Muscle layer of duodenum (tissue), 2 donors: ENCODE results near the gene SNRNP35.
"Not testable (repeated sequence)": the region's sequence is repeated elsewhere in the genome, so short reads cannot be mapped to it uniquely, and the experiment has no call there.

Experiments
- H3K27ac ChIP-seq: one replicate; pipeline ENCODE4 v1.7.0; 2013; ENCODE audit warnings: mild to moderate bottlenecking, low read length
- H3K27me3 ChIP-seq: one replicate; pipeline ENCODE4 v1.7.0; 2013; ENCODE audit warnings: low read depth, mild to moderate bottlenecking, control low read depth, low read length
- H3K36me3 ChIP-seq, 2 donors: one replicate each; pipeline ENCODE4 v1.7.0; 2013; ENCODE audit warnings: low read length in 2 of 2, control low read depth in 1 of 2, mild to moderate bottlenecking in 1 of 2; ENCODE audit not compliant: insufficient read depth in 2 of 2, control insufficient read depth in 1 of 2
- H3K4me1 ChIP-seq, 2 donors: one replicate each; pipeline ENCODE4 v1.7.0; 2013; ENCODE audit warnings: low read length in 2 of 2, mild to moderate bottlenecking in 2 of 2, control low read depth in 1 of 2, moderate library complexity in 1 of 2; ENCODE audit not compliant: insufficient read depth in 2 of 2, control insufficient read depth in 1 of 2
- H3K4me3 ChIP-seq, 2 donors: one replicate each; pipeline ENCODE4 v1.7.0; 2013; ENCODE audit warnings: low read length in 2 of 2, low read depth in 1 of 2, mild to moderate bottlenecking in 1 of 2
- H3K9me3 ChIP-seq, 2 donors: one replicate each; pipeline ENCODE4 v1.7.0; 2013; ENCODE audit warnings: low read length in 2 of 2, control low read depth in 1 of 2, mild to moderate bottlenecking in 1 of 2; ENCODE audit not compliant: control insufficient read depth in 1 of 2
- donor health status: healthy.

Gene SNRNP35

GRCh38 chr12:123491481-123491880, 33.5 kb downstream of the SNRNP35 start:
- no peaks in the 10 kb centered on the region for H3K4me1 ChIP-seq
- H3K9me3 ChIP-seq: no peaks in the 10 kb centered on the region
- no peak overlapping the region for H3K4me3 ChIP-seq
- no peak overlapping the region for H3K27ac ChIP-seq
- no peaks in the 10 kb centered on the region for H3K27me3 ChIP-seq
- H3K36me3 ChIP-seq: peaks cover 3 to 14% of the 10 kb centered on the region in 2 donors

GRCh38 chr12:123492339-123493039, 34.5 kb downstream of the SNRNP35 start:
- H3K36me3 ChIP-seq: peaks cover 9 to 21% of the 10 kb centered on the region in 2 donors
- not testable (repeated sequence) for H3K4me1 ChIP-seq, H3K4me3 ChIP-seq, H3K27me3 ChIP-seq, H3K9me3 ChIP-seq, H3K27ac ChIP-seq

- H3K4me1 ChIP-seq: no peaks in the 10 kb centered on the region
- peaks cover 14 to 35% of the 10 kb centered on the region in 2 donors for H3K36me3 ChIP-seq
- no peaks in the 10 kb centered on the region for H3K27me3 ChIP-seq
- H3K9me3 ChIP-seq: no peaks in the 10 kb centered on the region
- H3K27ac ChIP-seq: no peak overlapping the region
- no peak overlapping the region for H3K4me3 ChIP-seq
Measured at GRCh38 chr12:123494124-123494851, 36.3 kb downstream of the SNRNP35 start.

DNA sequence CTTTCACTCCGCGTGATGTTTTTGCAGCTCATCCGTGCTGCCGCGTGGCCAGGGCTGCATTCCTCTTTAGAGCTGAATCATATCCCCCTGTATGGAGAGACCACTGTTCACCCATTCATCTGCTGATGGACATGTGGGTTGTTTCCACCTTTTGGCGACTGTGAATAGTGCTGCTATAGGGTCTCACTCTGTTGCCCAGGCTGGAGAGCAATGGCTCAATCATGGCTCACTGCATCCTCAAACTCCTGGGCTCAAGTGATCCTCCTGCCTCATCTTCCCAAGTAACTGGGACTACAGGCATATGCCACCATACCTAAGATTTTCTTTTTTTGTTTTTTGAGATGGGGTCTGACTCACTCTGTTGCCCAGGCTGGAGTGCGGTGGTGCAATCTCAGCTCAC, 39.1 kb downstream of the SNRNP35 start:
- Histone ChIP-seq H3K36me3 (peaks cover 14 to 27% of the 10 kb centered on the region in 2 donors), H3K4me1 (no peaks in the 10 kb centered on the region), H3K27me3 (no peaks in the 10 kb centered on the region), H3K27ac (no peak overlapping the region), H3K4me3 (no peak overlapping the region), H3K9me3 (no peaks in the 10 kb centered on the region)

DNA sequence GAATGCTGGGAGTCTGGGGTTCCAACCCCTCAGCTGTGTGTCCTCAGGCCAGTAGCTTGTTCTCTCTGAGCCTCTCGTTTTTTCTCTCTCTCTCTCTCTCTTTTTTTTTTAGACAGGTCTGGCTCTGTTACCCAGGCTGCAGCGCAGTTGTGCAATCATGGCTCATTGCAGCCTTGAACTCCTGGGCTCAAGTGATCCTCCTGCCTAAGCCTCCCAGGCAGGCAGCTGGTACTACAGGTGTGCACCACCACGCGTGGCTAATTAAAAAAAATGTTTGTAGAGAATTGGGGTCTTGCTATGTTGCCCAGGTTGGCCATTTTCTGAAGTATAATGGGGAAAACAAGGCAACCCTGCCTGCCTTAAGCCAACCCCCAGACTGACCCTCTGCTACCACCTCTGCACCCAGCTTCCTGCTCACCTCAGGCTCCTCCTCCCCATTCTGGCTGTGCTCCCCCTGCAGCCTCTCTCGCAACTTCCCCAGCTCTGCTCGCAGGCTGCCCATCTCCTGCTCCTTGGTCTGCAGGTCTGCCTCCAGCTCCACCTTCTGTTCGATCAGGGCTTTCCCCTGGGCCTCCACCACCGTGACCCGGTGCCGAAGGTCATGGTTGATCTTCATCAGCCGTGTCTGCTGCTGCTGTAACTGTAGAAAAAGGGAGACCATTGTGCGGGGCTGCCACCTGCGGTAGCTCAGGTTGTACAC, 40.3 kb downstream of the SNRNP35 start:
- H3K9me3 ChIP-seq: no peaks in the 10 kb centered on the region
- H3K4me1 ChIP-seq: no peaks in the 10 kb centered on the region
- H3K27me3 ChIP-seq: no peaks in the 10 kb centered on the region
- H3K36me3 ChIP-seq: peaks cover 14 to 27% of the 10 kb centered on the region in 2 donors
- no peak overlapping the region for H3K4me3 ChIP-seq
- H3K27ac ChIP-seq: no peak overlapping the region

DNA sequence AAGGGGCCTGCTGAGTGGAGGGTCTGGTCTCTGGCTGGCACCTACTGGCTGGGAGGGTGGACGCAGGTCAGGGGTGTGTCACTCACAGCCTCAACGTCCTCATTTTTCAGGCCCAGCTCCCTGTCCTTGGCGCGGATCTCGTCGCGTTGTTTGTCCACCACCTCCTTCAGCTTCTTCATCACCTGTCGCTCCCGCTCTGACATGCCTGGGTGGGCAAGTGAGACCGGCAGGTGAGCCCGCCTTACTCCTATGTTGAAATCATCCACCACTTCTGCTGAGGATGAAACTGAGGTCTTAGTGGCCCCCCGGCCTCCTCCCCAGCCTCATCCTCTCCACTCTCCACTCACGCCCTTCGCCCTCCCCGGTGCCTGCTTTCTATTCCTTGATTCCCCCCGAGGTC, 41.4 kb downstream of the SNRNP35 start:
- Histone ChIP-seq H3K4me1 (no peaks in the 10 kb centered on the region), H3K4me3 (no peak overlapping the region), H3K36me3 (peaks cover 14 to 27% of the 10 kb centered on the region in 2 donors), H3K27ac (no peak overlapping the region), H3K9me3 (no peaks in the 10 kb centered on the region), H3K27me3 (no peaks in the 10 kb centered on the region)

DNA sequence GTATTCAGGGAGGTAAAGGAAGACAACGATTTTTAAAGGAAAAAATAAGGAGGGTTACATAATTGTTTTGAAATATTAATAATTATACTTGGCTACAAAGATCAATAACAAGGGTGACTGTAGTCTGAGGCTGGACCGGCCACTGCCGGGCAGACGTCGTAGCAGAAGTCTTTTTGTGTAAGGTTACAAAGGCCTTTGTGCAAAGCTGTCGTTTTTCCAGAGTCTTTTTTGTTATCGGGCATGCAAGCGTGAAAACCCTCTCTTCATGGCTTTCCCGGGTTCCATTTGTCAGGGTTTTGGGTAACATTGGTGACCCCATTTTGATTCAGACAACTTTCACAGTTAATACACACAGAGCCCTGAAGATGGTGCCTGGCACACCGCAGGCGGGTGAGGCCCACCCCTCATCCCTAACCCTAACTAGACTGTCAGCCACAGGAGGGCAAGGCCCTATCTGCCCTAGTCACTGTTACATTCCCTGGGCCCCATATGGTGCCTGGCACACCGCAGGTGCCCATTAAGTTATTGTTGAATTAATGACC, 44.3 kb downstream of the SNRNP35 start:
- Histone ChIP-seq H3K9me3 (no peaks in the 10 kb centered on the region), H3K4me1 (no peaks in the 10 kb centered on the region), H3K27ac (no peak overlapping the region), H3K27me3 (no peaks in the 10 kb centered on the region), H3K36me3 (peaks cover 5 to 30% of the 10 kb centered on the region in 2 donors), H3K4me3 (no peak overlapping the region)

DNA sequence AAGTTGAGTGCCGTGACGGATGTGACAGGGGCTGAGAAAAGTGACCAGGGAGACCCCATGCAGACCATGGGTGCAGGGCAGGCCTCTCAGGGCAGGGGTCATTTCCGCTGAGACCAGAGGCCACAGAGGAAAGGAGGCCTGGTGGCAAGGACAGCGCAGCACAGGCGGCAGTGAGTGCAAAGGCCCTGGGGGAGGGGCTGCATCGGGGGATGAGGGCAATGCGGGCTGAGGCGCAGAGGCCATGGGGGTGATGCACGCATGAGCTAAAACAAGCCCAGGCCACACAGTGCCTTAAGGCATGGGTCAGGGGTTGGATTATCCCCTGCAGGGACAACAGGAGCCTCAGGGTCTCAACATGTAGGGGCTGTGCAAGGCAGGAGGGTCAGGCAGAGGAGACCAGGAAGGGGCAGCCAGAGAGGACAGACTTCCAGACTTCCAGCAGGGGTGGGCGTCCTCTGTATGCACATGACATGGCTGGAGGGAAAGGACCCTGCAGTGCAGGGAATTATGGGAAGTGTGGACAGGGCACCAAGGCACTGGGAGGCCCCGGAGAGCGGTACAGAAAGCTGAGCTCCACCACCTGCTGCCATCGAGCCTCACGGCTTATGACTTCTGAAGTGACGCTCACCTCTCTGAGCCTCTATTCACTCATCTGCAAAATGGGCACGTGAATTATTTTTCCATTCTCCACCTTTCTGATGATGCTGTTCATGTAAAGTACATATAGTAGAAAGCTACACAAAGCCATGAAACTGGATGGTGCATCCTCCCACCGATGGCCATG, 48.3 kb downstream of the SNRNP35 start:
- H3K4me1 ChIP-seq: no peaks in the 10 kb centered on the region
- no peaks in the 10 kb centered on the region for H3K9me3 ChIP-seq
- H3K27ac ChIP-seq: no peak overlapping the region
- no peak overlapping the region for H3K4me3 ChIP-seq
- no peaks in the 10 kb centered on the region for H3K27me3 ChIP-seq
- H3K36me3 ChIP-seq: peaks cover 0 to 22% of the 10 kb centered on the region in 2 donors

- no peaks in the 10 kb centered on the region for H3K27me3 ChIP-seq
Measured at GRCh38 chr12:123506843-123507236, 48.9 kb downstream of the SNRNP35 start.

DNA sequence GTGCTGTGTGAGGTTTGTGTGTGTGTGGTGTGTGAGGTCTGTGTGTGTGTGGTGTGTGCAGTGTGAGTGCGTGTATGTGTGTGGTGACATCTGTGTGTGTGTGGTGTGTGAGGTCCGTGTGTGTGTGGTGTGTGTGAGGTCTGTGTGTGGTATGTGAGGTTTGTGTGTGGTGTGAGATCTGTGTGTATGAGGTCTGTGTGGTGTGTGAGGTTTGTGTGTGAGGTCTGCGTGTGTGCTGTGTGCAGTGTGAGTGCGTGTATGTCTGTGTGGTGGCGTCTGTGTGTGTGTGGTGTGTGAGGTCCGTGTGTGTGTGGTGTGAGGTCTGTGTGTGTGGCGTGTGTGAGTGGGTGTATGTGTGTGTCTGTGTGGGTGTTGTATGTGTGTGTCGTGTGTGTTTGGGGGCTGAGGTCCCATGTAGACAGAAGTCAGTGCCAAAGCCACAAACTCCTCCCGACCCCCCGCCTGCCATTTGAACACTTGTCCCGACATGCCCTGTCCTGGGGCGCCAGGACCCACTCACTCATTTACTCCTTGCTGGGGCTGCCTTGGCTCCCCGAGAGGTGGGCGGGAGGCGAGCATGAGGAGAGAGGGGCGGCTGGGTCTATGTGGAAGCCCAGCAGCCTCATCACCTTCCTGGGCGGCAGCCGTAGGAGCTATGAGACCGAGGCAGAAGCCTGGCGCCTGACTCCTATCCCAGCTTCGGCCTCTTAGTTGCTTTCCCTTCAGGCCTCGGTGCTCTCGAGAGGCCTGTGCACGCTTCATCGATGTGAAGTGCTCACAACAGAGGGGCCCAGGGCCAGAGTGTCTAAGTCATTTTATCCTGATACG, 55.1 kb downstream of the SNRNP35 start:
- H3K36me3 ChIP-seq: peaks cover 11 to 48% of the 10 kb centered on the region in 2 donors
- H3K27me3 ChIP-seq: no peaks in the 10 kb centered on the region
- no peaks in the 10 kb centered on the region for H3K9me3 ChIP-seq
- no peak overlapping the region for H3K27ac ChIP-seq
- no peaks in the 10 kb centered on the region for H3K4me1 ChIP-seq
- no peak overlapping the region for H3K4me3 ChIP-seq

More at GRCh38 chr12:123506843-123507236, 48.9 kb downstream of the SNRNP35 start:
- peaks cover 0 to 25% of the 10 kb centered on the region in 2 donors for H3K36me3 ChIP-seq
- H3K4me3 ChIP-seq: no peak overlapping the region
- no peaks in the 10 kb centered on the region for H3K4me1 ChIP-seq
- no peak overlapping the region for H3K27ac ChIP-seq
- no peaks in the 10 kb centered on the region for H3K9me3 ChIP-seq
